Measurements from ENCODE around the gene FILIP1L.

FILIP1L gene

GRCh38 chr3:100008081-100008698, 106.1 kb downstream of the FILIP1L start:
- no peak for DNase-seq (ENCODE audit: low read depth)

- no peak for DNase-seq (ENCODE audit: low read depth)
Measured at GRCh38 chr3:100007313-100007712, 107.0 kb downstream of the FILIP1L start.

GRCh38 chr3:100006570-100007271, 107.6 kb downstream of the FILIP1L start:
- no peak for DNase-seq (ENCODE audit: low read depth)

DNA sequence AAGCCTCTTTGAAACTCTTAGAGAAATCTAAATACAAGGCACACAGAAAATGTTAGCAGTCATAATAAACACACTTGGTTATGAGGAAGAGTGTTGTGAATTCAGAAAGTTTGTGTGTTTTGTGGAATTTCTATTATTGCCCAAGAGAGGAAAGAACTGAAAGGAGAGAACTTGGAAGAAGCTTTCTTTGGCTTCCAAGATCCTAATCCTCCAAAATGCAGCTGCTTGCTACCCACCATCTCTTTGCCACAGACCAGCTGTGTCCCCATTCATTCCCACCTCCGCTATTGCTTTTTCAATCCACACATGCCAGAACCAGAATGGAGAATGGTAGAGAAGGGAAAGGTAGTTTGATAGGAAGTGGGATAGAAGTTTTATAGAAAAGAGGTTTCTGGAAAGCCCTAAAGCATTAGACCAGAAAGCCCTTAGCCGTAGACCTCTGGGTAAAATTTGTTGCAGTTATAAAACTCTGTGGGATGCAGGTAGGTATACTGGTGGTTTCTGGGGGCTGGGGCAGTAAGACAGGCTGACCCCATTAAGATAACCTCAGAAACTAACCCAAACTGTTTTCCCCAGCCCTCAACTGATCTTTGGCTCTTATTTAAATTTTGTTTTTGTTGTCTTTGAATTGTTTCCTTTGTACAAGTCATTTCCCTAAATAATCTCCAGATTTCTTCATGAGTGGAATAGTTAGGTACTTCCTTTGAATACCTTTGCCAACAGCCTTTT, 108.5 kb downstream of the FILIP1L start:
- DNase-seq (ENCODE audit: low read depth), result no peak

DNA sequence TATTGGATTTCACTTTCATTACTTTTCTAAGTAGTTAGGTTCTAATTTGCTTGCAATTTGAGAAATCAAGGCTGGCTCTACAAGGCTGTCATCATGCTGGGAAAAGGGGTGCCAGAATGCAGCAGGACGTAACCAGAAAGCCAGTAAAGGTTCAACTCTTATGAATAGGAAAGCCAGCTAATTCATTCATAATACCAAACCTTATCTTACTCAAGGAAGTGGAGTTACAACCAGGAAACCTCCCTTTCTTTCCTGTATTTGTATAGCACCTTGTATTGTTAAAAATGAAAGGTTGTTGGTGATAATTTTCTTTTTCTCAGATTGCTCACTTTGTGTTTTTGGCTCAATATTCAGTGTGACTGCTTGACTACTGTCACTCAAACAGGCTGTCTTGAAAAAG, 109.4 kb downstream of the FILIP1L start:
- DNase-seq (ENCODE audit: low read depth), result no peak

- no peak for DNase-seq (ENCODE audit: low read depth)
Measured at GRCh38 chr3:100003609-100004503, 110.4 kb downstream of the FILIP1L start.

- no peak for DNase-seq (ENCODE audit: low read depth)
Measured at GRCh38 chr3:100002599-100003350, 111.5 kb downstream of the FILIP1L start.

GRCh38 chr3:100001526-100002270, 112.6 kb downstream of the FILIP1L start:
- no peak for DNase-seq (ENCODE audit: low read depth)

- DNase-seq (ENCODE audit: low read depth), result no peak
Measured at GRCh38 chr3:100001083-100001482, 113.2 kb downstream of the FILIP1L start.

- no peak for DNase-seq (ENCODE audit: low read depth)
Measured at GRCh38 chr3:99999536-99999935, 114.8 kb downstream of the FILIP1L start.

- DNase-seq (ENCODE audit: low read depth), result no peak
Measured at GRCh38 chr3:99997293-99997692, 117.0 kb downstream of the FILIP1L start.

DNA sequence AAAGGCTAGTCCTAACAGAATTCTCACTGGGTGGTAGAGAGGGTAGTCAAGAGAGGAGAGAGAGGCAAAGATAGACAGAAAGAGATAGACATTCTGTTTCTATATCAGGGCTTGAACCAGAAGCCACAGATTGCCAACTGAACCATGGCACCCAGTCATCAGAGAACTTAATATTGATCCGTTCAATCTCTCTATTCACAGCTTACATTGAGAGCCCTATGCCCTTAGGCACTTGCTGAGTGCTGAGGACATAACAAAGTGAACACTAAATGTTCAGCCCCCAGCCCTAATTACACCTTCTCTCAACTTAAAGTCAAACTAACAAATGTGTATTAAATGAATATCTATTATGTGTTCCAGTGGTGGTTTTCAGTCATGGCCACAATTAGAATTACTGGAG, 124.1 kb downstream of the FILIP1L start:
- no peak for DNase-seq (ENCODE audit: low read depth)

DNA sequence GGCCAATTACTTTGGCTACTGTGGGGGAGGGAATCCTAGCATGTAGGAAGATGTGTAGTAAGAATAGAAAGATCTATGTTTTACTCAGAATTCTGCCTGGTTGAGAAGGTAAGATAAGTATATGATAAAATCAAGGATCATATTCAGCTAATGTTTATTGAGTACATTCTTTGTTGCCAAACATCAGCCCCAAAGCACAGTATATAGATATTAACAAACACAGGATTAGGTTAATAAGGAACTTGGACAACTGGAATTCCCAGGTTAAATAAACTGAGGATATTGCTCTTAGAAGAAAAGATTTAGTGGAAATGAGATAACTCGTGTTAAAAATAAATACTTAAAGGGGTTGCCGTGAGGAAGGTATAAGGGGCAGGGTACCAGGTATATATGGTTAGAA, 129.6 kb downstream of the FILIP1L start:
- no peak for DNase-seq (ENCODE audit: low read depth)

- DNase-seq (ENCODE audit: low read depth), result no peak
Measured at GRCh38 chr3:99984139-99984538, 130.2 kb downstream of the FILIP1L start.

GRCh38 chr3:99982650-99983049, 131.7 kb downstream of the FILIP1L start:
- no peak for DNase-seq (ENCODE audit: low read depth)

DNA sequence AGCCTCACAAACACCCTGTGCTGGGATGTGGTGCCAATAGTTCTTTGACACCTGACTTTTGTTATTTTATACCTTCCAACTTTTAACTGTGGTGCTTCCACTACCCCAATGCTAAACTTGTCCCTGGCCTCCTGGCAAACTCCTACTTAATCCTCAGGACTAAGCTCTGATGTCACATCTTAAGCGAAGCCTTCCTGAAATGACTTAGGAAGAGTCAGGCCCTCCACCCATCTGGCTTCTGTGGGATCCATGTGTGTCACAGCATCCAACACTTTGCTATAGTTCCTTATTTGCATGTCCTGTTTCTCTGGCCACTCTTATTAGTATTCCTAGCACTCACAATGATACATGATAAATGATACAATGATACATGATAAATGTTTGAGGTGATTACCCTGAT, 133.2 kb downstream of the FILIP1L start:
- no peak for DNase-seq (ENCODE audit: low read depth)

DNA sequence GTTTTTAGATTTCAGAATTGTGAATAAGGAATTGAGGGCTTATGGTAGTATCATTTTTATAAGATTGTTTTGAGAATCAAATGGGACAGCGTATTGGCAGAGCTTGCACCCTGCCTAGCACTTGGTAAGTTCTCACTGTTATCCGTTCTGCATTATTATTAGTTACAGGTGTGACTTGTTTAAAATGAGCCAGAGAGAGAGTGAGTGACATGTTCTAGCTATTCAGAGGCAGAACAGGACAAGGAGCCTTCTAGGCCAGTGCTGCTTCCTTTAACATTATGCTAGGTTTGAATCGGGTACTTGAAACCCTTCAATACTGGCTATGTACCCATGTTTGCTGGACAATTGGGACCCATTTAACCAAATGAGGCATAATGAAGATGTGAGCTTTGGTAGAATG, 133.7 kb downstream of the FILIP1L start:
- DNase-seq (ENCODE audit: low read depth), result no peak

GRCh38 chr3:99978221-99978620, 136.1 kb downstream of the FILIP1L start:
- DNase-seq (ENCODE audit: low read depth), result no peak

DNA sequence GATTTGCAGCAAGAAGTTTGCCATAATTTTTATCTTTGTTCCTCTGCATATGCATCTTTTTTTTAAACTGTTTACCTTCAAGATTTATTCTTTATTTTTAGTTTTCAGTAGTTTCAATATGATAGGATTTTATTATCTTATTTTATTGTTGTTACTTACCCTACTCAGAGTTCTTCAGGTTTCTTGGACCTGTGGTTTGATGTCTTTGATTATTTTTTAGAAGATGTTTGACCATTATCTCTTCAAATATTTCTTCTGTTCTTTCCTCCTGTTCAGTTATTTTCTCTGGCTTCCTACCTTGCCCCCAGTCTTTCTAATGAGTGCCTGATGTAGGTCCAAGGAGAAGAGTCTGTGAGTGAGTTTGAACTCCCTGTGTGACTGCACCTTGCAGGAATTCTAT, 137.7 kb downstream of the FILIP1L start:
- no peak for DNase-seq (ENCODE audit: low read depth)

DNA sequence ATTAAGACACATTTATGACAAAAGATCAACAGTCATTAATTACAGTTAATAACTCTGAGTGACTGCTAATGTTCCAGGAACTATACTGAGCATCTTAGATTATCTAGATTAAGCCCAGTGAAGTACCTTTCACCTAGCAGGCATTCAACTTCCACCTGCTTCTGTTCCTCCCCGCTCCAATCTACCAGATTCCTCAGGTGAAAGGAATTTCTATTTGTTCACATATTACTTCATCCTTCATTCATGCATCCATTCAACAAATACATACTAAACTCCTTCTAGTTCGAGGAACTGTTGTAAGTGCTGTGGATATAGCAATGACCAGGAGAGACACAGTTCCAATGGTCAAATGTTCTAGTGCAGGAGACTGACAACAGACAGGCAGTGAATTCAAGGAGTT, 139.3 kb downstream of the FILIP1L start:
- DNase-seq (ENCODE audit: low read depth), result no peak
